22Rv1 (cell line): ENCODE results near the gene MYO1F.

ENCODE experiments used
- H3K27ac ChIP-seq: fragments of 450-650 bp; 2 replicates; pipeline ENCODE4 v1.5.1; 2017
- ZFX ChIP-seq: fragments of 450-650 bp; IDR thresholded peaks from 2 replicates; pipeline ENCODE4 v1.6.1; 2017; ENCODE audit warnings: antibody characterized with exemption, borderline replicate concordance
- TF ChIP-seq, protein P1 (sequence below): fragments of 450-650 bp; IDR thresholded peaks from 2 replicates; pipeline ENCODE4 v1.5.1; 2017; ENCODE audit warnings: mild to moderate bottlenecking

MYO1F gene

DNA sequence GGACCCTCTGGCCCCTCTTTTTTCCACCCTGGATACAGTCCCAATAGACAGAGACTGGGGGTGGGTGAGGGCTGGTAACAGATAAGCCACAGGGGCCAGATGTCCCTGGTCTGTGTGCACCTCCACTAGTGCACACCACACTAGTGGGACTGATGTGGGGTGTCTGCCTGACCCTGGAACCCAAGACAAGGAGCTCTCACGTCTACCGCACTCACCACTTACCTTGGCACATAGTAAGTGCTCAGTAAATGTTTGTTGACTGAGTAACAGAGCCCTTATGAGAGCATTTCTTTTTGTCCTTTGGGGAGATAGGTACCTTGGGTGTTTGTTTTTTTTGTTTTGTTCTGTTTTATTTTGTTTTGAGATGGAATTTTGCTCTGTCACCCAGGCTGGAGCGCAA, 40.1 kb downstream of the MYO1F start:
- H3K27ac ChIP-seq = no peak overlapping the region
- TF ChIP-seq ZFX = no peak
- TF ChIP-seq, protein P1, sequence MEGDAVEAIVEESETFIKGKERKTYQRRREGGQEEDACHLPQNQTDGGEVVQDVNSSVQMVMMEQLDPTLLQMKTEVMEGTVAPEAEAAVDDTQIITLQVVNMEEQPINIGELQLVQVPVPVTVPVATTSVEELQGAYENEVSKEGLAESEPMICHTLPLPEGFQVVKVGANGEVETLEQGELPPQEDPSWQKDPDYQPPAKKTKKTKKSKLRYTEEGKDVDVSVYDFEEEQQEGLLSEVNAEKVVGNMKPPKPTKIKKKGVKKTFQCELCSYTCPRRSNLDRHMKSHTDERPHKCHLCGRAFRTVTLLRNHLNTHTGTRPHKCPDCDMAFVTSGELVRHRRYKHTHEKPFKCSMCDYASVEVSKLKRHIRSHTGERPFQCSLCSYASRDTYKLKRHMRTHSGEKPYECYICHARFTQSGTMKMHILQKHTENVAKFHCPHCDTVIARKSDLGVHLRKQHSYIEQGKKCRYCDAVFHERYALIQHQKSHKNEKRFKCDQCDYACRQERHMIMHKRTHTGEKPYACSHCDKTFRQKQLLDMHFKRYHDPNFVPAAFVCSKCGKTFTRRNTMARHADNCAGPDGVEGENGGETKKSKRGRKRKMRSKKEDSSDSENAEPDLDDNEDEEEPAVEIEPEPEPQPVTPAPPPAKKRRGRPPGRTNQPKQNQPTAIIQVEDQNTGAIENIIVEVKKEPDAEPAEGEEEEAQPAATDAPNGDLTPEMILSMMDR = no peak

DNA sequence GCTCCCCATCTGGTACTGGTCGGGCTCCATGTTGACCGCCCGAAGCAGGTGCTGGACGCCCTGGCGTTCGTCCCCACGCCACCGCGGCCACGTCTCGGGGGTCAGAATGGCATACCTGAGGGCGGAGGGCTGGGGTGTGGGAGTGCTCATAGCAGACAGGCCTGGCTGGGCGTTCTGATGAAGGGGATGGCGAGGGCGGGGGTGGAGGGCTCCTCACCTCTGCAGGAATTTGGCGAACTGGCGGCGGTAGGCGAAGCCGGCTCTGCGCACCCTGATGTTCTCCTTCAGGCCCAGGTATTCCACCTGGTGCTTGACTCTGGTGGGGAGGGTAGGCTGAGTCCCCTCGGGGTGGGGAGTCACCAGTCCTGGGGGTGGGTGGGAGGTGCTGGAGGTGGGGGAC, 41.0 kb downstream of the MYO1F start:
- H3K27ac ChIP-seq = no peak overlapping the region
- TF ChIP-seq, protein P1 = no peak
- TF ChIP-seq ZFX = no peak

DNA sequence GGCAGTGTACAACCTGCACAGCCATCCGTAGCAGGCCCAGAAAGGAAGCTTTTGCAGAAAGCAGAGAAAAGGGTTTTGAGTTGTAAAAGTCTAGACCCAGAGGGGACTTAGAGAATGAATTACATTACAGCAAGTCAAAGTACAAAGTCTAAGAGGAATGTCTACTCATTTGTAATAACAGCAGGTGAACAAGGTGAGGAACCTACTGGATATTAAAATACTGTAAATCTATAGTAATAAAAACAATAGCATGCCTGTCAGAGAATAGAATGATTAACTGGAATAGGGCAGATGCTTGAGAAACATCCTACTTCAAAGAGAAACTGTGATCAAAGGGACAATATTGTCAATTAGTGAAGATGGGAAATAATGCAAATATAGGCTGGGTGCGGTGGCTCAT, 45.0 kb downstream of the MYO1F start:
- TF ChIP-seq ZFX = no peak
- TF ChIP-seq, protein P1 = no peak
- H3K27ac ChIP-seq = no peak overlapping the region

DNA sequence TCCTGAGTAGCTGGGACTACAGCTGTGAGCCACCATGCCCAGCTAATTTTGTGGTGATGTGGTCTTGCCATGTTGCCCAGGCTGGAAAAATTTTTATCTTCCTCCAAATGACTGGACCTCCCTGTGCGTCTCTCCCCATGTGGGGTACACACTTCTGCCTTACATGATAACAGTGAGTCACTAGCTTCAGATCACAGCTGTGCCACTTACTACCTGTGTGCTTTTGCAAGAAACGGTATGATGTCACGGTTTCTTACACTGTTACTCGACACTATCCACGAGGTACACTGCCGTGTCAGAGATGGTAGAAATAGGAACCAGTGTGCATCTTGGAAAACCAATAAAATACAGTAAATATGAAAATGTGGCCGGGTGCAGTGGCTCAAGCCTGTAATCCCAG, 45.8 kb downstream of the MYO1F start:
- TF ChIP-seq, protein P1 = no peak
- TF ChIP-seq ZFX = no peak
- no peak overlapping the region for H3K27ac ChIP-seq

DNA sequence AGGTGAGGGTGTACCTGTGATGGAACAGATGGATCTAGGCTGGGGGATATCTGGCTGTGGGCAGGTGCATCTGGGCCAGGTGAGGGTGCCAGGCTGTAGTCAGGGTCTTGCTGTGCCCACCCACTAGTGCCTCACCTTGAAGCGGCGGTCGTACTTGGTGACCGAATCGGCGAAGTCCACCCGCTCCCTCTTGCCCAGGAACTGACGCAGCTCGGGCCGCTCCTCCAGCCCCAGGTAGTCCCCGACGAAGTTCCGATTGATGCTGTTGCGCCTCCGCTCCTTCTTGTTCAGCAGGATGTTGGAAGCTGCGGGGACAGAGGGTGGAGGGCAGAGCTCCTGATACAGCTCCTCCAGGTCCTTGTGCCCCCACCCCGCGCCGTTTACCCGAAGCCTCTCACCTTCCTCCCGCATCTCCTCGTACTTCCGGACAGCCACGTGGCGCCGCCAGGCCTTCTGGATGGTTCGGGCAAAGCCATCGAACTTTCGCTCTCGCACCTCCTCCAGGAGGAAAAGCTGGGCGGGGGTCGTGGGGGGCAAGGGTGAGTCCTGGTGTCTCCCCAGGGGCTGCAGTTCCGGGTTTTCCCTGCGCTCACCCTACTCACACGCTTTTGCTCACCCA, 47.1 kb downstream of the MYO1F start:
- TF ChIP-seq, protein P1 = no peak
- no peak for TF ChIP-seq ZFX
- H3K27ac ChIP-seq = no peak overlapping the region

DNA sequence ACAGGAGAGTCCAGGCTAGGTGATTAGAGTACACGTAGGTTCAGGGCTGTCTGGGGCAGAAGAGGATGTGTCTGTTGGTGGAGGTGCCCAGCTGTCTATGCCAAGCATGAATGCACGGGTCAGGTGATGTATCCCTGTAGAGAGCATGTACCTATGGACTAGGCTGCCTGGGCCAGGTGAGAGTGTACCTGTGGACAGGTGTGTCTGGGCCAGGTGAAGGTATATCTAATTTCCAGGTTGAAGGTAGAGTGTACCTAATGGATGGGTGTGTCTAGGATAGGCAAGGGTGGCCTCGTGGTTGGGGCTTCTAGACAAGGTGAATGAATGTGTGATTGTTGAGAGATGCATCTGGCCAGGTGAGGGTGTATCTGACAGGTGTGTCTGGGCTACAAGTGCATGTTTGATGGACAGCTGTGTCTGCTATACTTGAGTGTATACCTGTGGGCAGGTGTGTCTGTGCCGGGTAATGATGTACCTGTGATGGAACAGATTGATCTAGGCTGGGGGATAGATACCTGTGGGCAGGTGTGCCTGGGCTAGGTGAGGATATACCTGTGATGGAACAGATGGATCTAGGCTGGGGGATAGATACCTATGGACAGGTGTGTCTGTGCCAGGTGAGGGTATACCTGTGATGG, 47.8 kb downstream of the MYO1F start:
- TF ChIP-seq, protein P1 = no peak
- TF ChIP-seq ZFX = no peak
- H3K27ac ChIP-seq = no peak overlapping the region

DNA sequence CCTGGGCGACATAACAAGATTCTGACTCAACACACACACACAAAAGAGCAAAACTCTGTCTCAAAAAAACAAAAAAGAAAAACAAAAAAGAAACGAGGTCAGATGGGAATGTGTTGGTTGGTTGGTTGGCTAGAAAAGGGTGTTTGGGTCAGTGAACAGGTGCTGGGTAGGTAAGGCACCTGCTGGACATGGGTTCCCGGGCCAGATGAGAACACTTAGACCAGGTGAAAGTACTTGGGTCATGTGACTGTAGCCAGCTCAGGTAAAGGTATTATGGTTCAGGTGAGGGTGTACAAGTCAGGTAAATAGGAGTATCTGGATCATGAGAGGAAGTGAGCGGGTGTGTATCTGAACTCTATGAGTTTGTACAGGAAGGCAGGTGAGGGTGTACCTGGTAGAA, 48.7 kb downstream of the MYO1F start:
- no peak for TF ChIP-seq ZFX
- TF ChIP-seq, protein P1 = no peak
- no peak overlapping the region for H3K27ac ChIP-seq
